B cell (primary cell): ENCODE results near the gene GPER1. TPM values are rescaled to one million over a fixed set of nuclear protein-coding genes. Genes with fewer than 3 reads are reported as not detected.

ENCODE experiments used
- ATAC-seq: fragments of 200-7000 bp; cut with Tn5 transposase; one replicate; pipeline ENCODE4 v1.10.0; 2021; ENCODE audit warnings: low read depth, mild to moderate bottlenecking, moderate number of reproducible peaks, moderate library complexity
- CTCF ChIA-PET: fragments of 350-600 bp; sonication (Branson Sonifier 250); formaldehyde crosslinking; loops from one replicate; lab custom pipeline; 2021; ENCODE audit warnings: antibody characterized with exemption, inconsistent platforms; lab: Charles Lee
- POLR2A ChIA-PET: fragments of 350-600 bp; sonication (Branson Sonifier 250); formaldehyde crosslinking; loops from one replicate; lab custom pipeline; 2021; ENCODE audit warnings: antibody characterized with exemption; lab: Charles Lee
- DNase-seq: peaks from one replicate; pipeline ENCODE4 v3.0.0; 2013
- H2AFZ ChIP-seq: 2 replicates; pipeline ENCODE4 v1.6.1; 2012; ENCODE audit warnings: mild to moderate bottlenecking, low read depth, low read length; ENCODE audit not compliant: insufficient read depth, poor library complexity, severe bottlenecking
- H3K27ac ChIP-seq, 2 donors: 1 replicate in 1 of 2; 2 replicates in 1 of 2; pipeline ENCODE4 v1.5.1; 2012 to 2013; ENCODE audit warnings: low read length in 2 of 2, mild to moderate bottlenecking in 2 of 2, moderate library complexity in 1 of 2
- H3K27me3 ChIP-seq, 4 experiments: fragments of 200-600 bp in 1 of 4; sonication (generic) in 1 of 4; replicated peaks in 1 of 4; 1 replicate in 2 of 4; 2 replicates in 2 of 4; pipeline versions ENCODE4 v1.6.1 to v1.7.0; 2013 to 2016; ENCODE audit warnings: low read length in 3 of 4, mild to moderate bottlenecking in 2 of 4, mixed read lengths in 1 of 4, moderate library complexity in 1 of 4; ENCODE audit not compliant: insufficient read depth in 4 of 4, control insufficient read depth in 3 of 4; ENCODE audit errors: control extremely low read depth in 1 of 4
- H3K36me3 ChIP-seq, 2 experiments: replicated peaks in 1 of 2; 1 replicate in 1 of 2; 2 replicates in 1 of 2; pipeline versions ENCODE4 v1.6.1 to v1.7.1; 2013; ENCODE audit warnings: low read length in 1 of 2; ENCODE audit not compliant: insufficient read depth in 2 of 2, control insufficient read depth in 1 of 2; ENCODE audit errors: control extremely low read depth in 1 of 2, extremely low read depth in 1 of 2
- H3K4me1 ChIP-seq, 2 donors: fragments of 200-600 bp in 1 of 2; sonication (generic) in 1 of 2; 1 replicate in 1 of 2; 2 replicates in 1 of 2; pipeline versions ENCODE4 v1.5.1 to v1.6.1; 2013 to 2017; ENCODE audit warnings: low read length in 2 of 2; ENCODE audit not compliant: control insufficient read depth in 2 of 2, insufficient read depth in 2 of 2
- H3K4me2 ChIP-seq: replicated peaks from 2 replicates; pipeline ENCODE3; 2012; ENCODE audit warnings: mild to moderate bottlenecking, low read depth, low read length; ENCODE audit not compliant: poor library complexity, severe bottlenecking
- H3K4me3 ChIP-seq, 5 experiments: fragments of 200-600 bp in 1 of 5; sonication (generic) in 1 of 5; 1 replicate in 3 of 5; 2 replicates in 2 of 5; pipeline versions ENCODE4 v1.5.1 to v1.7.0; 2011 to 2016; ENCODE audit warnings: low read length in 4 of 5, mild to moderate bottlenecking in 4 of 5, low read depth in 2 of 5, control low read depth in 1 of 5, moderate library complexity in 1 of 5; ENCODE audit not compliant: insufficient read depth in 1 of 5; ENCODE audit errors: control extremely low read depth in 1 of 5, extremely low read depth in 1 of 5
- H3K79me2 ChIP-seq: fragments of 200-600 bp; sonication (generic); one replicate; pipeline ENCODE4 v1.6.0; 2016; ENCODE audit warnings: low read length; ENCODE audit not compliant: control insufficient read depth, insufficient read depth
- H3K9ac ChIP-seq: fragments of 200-600 bp; sonication (generic); 2 replicates; pipeline ENCODE4 v1.6.1; 2017; ENCODE audit warnings: mild to moderate bottlenecking, low read length, moderate library complexity
- H3K9me3 ChIP-seq, 3 donors: one replicate each; pipeline versions ENCODE4 v1.6.1 to v1.7.1; 2013; ENCODE audit warnings: low read length in 2 of 3; ENCODE audit not compliant: control insufficient read depth in 2 of 3, insufficient read depth in 1 of 3; ENCODE audit errors: control extremely low read depth in 1 of 3
- H4K20me1 ChIP-seq: 2 replicates; pipeline ENCODE4 v1.6.0; 2012; ENCODE audit warnings: mild to moderate bottlenecking, low read length; ENCODE audit not compliant: insufficient read depth, control insufficient read depth, poor library complexity, severe bottlenecking
- H3K27ac Mint-ChIP-seq: one replicate; pipeline ENCODE4 v1.8.0; 2021; ENCODE audit warnings: mixed read lengths
- H3K27me3 Mint-ChIP-seq: one replicate; pipeline ENCODE4 v1.8.0; 2021; ENCODE audit warnings: mixed read lengths
- H3K4me1 Mint-ChIP-seq: one replicate; pipeline ENCODE4 v1.8.0; 2021; ENCODE audit warnings: mixed read lengths
- H3K4me3 Mint-ChIP-seq: one replicate; pipeline ENCODE4 v1.8.0; 2021; ENCODE audit warnings: mixed read lengths
- H3K9me3 Mint-ChIP-seq: one replicate; pipeline ENCODE4 v1.8.0; 2022; ENCODE audit warnings: mixed read lengths; ENCODE audit not compliant: insufficient read depth
- EZH2 ChIP-seq: IDR thresholded peaks from 2 replicates; pipeline ENCODE4 v1.6.1; 2012; ENCODE audit warnings: borderline replicate concordance, low read depth, mild to moderate bottlenecking, moderate library complexity, low read length; ENCODE audit not compliant: insufficient read depth, poor library complexity, severe bottlenecking
- whole genome bisulfite sequencing: methylation state at CpG from one replicate; pipeline ENCODE4 v1.1.5; 2013; ENCODE audit warnings: missing lambda C conversion rate; ENCODE audit not compliant: insufficient coverage; 5-methylcytosine and 5-hydroxymethylcytosine counted together
- intact Hi-C: fragments of 100-400 bp; cut with micrococcal nuclease; formaldehyde crosslinking; loops from one replicate; pipeline ENCODE4 v1.10.0; 2022
- polyA plus RNA-seq: library from polyadenylated mRNA; depleted of rRNA; stranded (reverse); fragments of >200 nt; gene quantifications from 2 replicates; pipeline ENCODE4 v1.2.3, GENCODE V29; 2012
- total RNA-seq, 2 donors: library from RNA; stranded (reverse); fragments of 120-200 nt in 1 of 2; gene quantifications; 1 replicate in 1 of 2; 2 replicates in 1 of 2; pipeline versions ENCODE4 v1.2.3 to v1.2.4, GENCODE V29; 2013 to 2022
- TF ChIP-seq, protein P1 (sequence below): fragments of 200-600 bp; IDR thresholded peaks from one replicate; pipeline ENCODE4 v1.8.0; 2022; ENCODE audit warnings: antibody characterized with exemption, mild to moderate bottlenecking

Gene GPER1
- total and polyA plus RNA-seq, 2 donors (not counting 1 experiment from before 2014, with no cell fraction given): 3.2 to 21.3 TPM

DNA sequence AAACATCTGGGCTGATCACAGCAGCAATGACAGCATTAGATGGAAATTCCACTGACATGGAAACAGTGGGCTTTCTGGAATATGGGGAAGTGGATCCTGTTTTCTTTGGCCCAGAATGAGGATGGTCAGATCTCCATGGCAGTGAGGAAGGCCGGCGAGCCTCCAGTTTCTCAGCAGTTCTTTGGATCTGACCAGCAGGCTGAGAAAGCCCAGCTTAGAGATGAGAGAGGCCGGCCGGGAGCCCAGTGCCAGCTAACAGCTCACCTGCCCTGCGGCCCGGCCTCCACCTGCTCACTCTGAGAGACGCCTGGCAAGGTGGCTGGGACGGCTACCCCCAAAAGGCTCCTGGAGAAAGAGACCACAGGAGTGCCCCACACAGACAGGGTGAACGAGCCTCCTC is 24.2 kb downstream of the GPER1 start:
- POLR2A ChIA-PET: no interaction called here

More for the DNA sequence above, 24.2 kb downstream of the GPER1 start:
- Mint-ChIP-seq H3K27me3 (no peaks in the 10 kb centered on the region), H3K4me3 (no peak overlapping the region), H3K4me1 (no peaks in the 10 kb centered on the region), H3K27ac (no peak overlapping the region), H3K9me3 (no peaks in the 10 kb centered on the region)
- Histone ChIP-seq H3K36me3 (no peaks in the 10 kb centered on the region), H2AFZ (no peak overlapping the region), H3K27me3 (no peaks in the 10 kb centered on the region), H3K9me3 (peaks cover 0 to 2% (median 0%) of the 10 kb centered on the region in 3 donors), H3K9ac (no peak overlapping the region), H3K4me2 (no peak overlapping the region), H4K20me1 (no peaks in the 10 kb centered on the region), H3K79me2 (peaks cover 17% of the 10 kb centered on the region), H3K27ac (no peak overlapping the region), H3K4me3 (no peak overlapping the region), H3K4me1 (no peaks in the 10 kb centered on the region)
- CTCF ChIA-PET: no interaction called here
- no peak for DNase-seq
- 98% methylated on average over 9 of the region's 9 CpGs for WGBS
- TF ChIP-seq, protein P1, sequence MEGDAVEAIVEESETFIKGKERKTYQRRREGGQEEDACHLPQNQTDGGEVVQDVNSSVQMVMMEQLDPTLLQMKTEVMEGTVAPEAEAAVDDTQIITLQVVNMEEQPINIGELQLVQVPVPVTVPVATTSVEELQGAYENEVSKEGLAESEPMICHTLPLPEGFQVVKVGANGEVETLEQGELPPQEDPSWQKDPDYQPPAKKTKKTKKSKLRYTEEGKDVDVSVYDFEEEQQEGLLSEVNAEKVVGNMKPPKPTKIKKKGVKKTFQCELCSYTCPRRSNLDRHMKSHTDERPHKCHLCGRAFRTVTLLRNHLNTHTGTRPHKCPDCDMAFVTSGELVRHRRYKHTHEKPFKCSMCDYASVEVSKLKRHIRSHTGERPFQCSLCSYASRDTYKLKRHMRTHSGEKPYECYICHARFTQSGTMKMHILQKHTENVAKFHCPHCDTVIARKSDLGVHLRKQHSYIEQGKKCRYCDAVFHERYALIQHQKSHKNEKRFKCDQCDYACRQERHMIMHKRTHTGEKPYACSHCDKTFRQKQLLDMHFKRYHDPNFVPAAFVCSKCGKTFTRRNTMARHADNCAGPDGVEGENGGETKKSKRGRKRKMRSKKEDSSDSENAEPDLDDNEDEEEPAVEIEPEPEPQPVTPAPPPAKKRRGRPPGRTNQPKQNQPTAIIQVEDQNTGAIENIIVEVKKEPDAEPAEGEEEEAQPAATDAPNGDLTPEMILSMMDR: no peak
- no peak for TF ChIP-seq EZH2
- no peak for ATAC-seq
- intact Hi-C loops: no loop called here
